ENCODE data around the gene ABCA1.

ABCA1 gene

DNA sequence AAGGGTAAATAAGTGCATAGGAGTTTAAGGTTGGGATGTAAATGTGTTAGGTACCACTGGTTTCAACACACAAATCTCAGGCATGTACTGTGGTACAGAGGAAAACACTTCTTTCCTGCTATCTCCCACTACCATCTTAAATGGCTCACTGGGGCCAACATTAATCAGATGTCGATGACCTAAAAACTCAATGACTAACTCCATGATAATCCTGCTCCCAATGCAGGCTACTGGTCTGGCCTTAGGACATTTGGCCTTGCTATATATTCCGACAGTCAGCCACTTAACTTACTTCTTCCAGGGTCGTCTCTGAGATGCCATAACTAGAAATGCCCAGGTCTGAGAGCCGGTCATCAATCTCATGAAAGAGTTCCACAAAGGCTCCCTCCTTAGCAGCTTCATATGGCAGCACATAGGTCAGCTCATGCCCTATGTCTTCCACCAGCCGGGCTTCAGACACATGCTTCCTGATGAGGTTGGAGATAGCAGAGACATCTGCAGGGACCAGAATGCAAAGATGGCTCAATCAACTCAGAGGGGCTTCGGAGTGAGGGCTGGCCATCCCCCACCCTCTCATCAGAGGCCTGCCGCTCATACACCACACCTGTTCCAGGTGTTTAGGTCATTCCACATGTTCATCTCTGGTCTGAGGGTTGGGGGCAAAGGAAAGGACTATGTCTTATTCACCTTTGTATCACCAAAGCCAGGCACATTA lies 111.9 kb downstream of the ABCA1 start:
- H3K27me3 ChIP-seq (ENCODE audit: low read depth, low read length), result no peaks in the 10 kb centered on the region; the same call in 1 of the 2 replicates
- H3K79me2 ChIP-seq (ENCODE audit: low read length), result no peaks in the 10 kb centered on the region
- no peak overlapping the region for H3K4me3 ChIP-seq (ENCODE audit: low read length)
- H3K4me2 ChIP-seq (ENCODE audit: low read length), result no peak overlapping the region
- H3K9me3 ChIP-seq (ENCODE audit: insufficient read depth, low read length), result no peaks in the 10 kb centered on the region
- H4K20me1 ChIP-seq (ENCODE audit: insufficient read depth, low read length), result no peaks in the 10 kb centered on the region
- H3K27ac ChIP-seq (ENCODE audit: low read length), result no peak overlapping the region
- TF ChIP-seq, protein P1, sequence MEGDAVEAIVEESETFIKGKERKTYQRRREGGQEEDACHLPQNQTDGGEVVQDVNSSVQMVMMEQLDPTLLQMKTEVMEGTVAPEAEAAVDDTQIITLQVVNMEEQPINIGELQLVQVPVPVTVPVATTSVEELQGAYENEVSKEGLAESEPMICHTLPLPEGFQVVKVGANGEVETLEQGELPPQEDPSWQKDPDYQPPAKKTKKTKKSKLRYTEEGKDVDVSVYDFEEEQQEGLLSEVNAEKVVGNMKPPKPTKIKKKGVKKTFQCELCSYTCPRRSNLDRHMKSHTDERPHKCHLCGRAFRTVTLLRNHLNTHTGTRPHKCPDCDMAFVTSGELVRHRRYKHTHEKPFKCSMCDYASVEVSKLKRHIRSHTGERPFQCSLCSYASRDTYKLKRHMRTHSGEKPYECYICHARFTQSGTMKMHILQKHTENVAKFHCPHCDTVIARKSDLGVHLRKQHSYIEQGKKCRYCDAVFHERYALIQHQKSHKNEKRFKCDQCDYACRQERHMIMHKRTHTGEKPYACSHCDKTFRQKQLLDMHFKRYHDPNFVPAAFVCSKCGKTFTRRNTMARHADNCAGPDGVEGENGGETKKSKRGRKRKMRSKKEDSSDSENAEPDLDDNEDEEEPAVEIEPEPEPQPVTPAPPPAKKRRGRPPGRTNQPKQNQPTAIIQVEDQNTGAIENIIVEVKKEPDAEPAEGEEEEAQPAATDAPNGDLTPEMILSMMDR (IDR thresholded peaks at IDR 0.05; ENCODE audit: low read depth, low read length), result no peak
- TF ChIP-seq EZH2phosphoT487 (IDR thresholded peaks at IDR 0.05; ENCODE audit: low read depth), result no peak
- H3K36me3 ChIP-seq (replicated peaks; ENCODE audit: low read depth, low read length), result no peaks in the 10 kb centered on the region
- H2AFZ ChIP-seq (ENCODE audit: low read depth, low read length), result no peak overlapping the region
- H3K4me1 ChIP-seq (ENCODE audit: low read length), result no peaks in the 10 kb centered on the region
- no peak overlapping the region for H3K9ac ChIP-seq (ENCODE audit: low read length)

DNA sequence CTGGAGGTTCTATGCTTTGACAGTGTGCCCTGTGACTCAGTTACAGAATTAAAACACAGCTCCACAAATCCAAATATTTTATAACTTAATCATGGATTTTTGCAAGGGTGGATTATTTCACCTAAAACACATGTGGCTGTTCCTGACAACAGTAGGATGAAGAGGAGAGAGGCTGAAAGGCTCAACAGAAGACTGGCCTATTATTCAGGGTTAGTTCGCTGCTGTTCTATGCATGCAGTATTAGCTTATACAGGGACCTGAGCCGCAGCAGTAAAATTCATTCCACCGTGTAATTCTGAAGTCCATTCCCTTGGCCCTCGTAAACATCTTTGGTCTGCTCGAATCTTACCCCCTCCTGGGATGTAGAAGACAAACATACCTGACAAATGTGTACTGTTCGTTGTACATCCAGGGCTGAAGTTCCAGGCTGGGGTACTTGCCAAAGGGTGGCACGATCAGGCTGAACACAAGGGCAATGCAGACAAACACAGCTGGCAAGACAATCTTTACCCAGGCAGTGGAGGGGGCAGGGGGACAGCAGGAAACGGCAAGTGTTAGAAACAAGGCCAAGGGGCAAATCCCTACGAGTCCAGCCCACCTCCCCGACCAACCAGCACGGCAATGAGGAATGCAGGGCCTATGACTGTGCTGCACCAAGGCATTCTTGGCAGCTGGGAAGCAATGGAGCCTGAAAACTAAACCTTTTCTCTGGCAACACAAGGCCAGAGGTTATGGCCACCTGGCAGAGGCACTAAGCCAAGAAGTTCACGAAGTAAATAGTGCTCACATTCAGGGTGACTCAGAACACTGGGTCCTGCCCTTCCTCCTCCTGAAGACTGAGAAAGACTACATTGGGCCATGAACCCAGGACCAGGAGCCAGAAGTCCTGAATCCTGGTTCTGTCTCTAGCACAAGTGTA lies 117.3 kb downstream of the ABCA1 start:
- Histone ChIP-seq H3K27me3 (ENCODE audit: low read depth, low read length) (no peaks in the 10 kb centered on the region; the same call in 1 of the 2 replicates), H3K4me1 (ENCODE audit: low read length) (no peaks in the 10 kb centered on the region), H3K4me2 (ENCODE audit: low read length) (no peak overlapping the region), H3K4me3 (ENCODE audit: low read length) (no peak overlapping the region), H3K79me2 (ENCODE audit: low read length) (no peaks in the 10 kb centered on the region), H4K20me1 (ENCODE audit: insufficient read depth, low read length) (no peaks in the 10 kb centered on the region), H3K9ac (ENCODE audit: low read length) (no peak overlapping the region), H3K27ac (ENCODE audit: low read length) (no peak overlapping the region), H3K36me3 (replicated peaks; ENCODE audit: low read depth, low read length) (no peaks in the 10 kb centered on the region), H2AFZ (ENCODE audit: low read depth, low read length) (no peak overlapping the region), H3K9me3 (ENCODE audit: insufficient read depth, low read length) (no peaks in the 10 kb centered on the region)
- no peak for TF ChIP-seq EZH2phosphoT487 (IDR thresholded peaks at IDR 0.05; ENCODE audit: low read depth)
- TF ChIP-seq, protein P1 (IDR thresholded peaks at IDR 0.05; ENCODE audit: low read depth, low read length), result no peak

DNA sequence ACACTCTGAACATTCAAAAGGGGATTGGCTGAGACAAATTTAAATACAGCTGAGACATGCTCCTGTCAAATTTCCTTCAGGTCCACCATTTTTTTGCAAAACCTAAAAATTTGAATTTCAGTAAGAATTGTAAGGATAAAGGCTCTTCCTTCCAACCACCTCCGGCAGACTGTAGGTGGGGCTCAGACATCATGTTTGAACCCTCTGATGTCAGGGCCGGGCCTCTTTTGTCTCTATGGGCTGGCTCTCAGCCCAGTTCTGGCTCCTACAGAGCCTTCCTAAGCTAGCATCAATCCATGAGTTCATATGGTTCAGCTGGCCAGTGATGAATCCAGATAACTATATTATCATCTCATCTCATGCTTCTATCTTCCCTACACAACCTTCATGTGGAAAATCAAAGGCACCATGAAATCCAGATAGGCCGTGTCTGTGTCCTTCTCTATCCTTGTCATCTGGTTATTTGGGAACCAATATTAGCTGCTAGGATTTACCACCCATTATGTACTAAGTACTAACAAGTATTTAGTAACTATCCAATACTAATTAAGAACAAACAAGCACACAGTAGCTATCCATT lies 119.8 kb downstream of the ABCA1 start:
- Histone ChIP-seq H3K9ac (ENCODE audit: low read length) (no peak overlapping the region), H3K9me3 (ENCODE audit: insufficient read depth, low read length) (no peaks in the 10 kb centered on the region), H3K36me3 (replicated peaks; ENCODE audit: low read depth, low read length) (no peaks in the 10 kb centered on the region), H3K79me2 (ENCODE audit: low read length) (no peaks in the 10 kb centered on the region), H2AFZ (ENCODE audit: low read depth, low read length) (no peak overlapping the region), H3K4me2 (ENCODE audit: low read length) (no peak overlapping the region), H3K27me3 (ENCODE audit: low read depth, low read length) (no peaks in the 10 kb centered on the region; the same call in 1 of the 2 replicates), H3K4me1 (ENCODE audit: low read length) (no peaks in the 10 kb centered on the region), H3K4me3 (ENCODE audit: low read length) (no peak overlapping the region), H3K27ac (ENCODE audit: low read length) (no peak overlapping the region), H4K20me1 (ENCODE audit: insufficient read depth, low read length) (no peaks in the 10 kb centered on the region)
- no peak for TF ChIP-seq EZH2phosphoT487 (IDR thresholded peaks at IDR 0.05; ENCODE audit: low read depth)
- TF ChIP-seq, protein P1 (IDR thresholded peaks at IDR 0.05; ENCODE audit: low read depth, low read length), result peak; percentile 32; the same call in 1 of the 2 replicates

DNA sequence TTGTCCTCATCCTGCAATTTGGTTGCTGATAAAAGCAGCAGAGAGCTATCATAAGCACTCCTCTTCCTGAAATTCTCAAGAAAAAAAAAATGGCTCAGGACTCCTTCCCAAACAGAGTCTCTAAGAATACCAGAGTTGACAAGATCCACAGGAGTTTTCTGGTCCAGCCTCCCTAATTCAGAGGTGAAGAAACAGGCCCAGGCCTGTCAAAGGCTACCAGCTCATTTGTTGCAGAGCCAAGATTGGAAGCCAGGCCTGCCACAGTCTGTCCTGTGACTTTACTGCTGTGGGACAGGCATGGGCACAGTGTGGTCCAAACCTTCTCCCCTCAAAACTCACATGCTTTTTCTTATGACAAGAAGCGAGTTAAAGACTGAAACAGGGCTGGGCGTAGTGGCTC lies 122.5 kb downstream of the ABCA1 start:
- Histone ChIP-seq H4K20me1 (ENCODE audit: insufficient read depth, low read length) (no peaks in the 10 kb centered on the region), H3K27me3 (ENCODE audit: low read depth, low read length) (no peaks in the 10 kb centered on the region), H3K9me3 (ENCODE audit: insufficient read depth, low read length) (no peaks in the 10 kb centered on the region), H3K27ac (ENCODE audit: low read length) (no peak overlapping the region), H3K79me2 (ENCODE audit: low read length) (no peaks in the 10 kb centered on the region), H3K4me1 (ENCODE audit: low read length) (no peaks in the 10 kb centered on the region), H2AFZ (ENCODE audit: low read depth, low read length) (no peak overlapping the region), H3K9ac (ENCODE audit: low read length) (no peak overlapping the region), H3K4me2 (ENCODE audit: low read length) (no peak overlapping the region), H3K36me3 (replicated peaks; ENCODE audit: low read depth, low read length) (no peaks in the 10 kb centered on the region), H3K4me3 (ENCODE audit: low read length) (no peak overlapping the region)
- TF ChIP-seq, protein P1 (IDR thresholded peaks at IDR 0.05; ENCODE audit: low read depth, low read length), result no peak
- TF ChIP-seq EZH2phosphoT487 (IDR thresholded peaks at IDR 0.05; ENCODE audit: low read depth), result no peak

Data from OCI-LY3 (cell line).